ENCODE measurements around the gene EEF1AKMT4.

- TF ChIP-seq CTCF (IDR thresholded peaks at IDR 0.05; ENCODE audit: low read depth, low read length) (no peak), EZH2phosphoT487 (IDR thresholded peaks at IDR 0.05; ENCODE audit: low read depth) (no peak)
Measured at GRCh38 chr3:184230603-184231528, 18.6 kb upstream of the EEF1AKMT4 start.
